Panc1 (cell line): ENCODE results near the gene RGS3. TPM values are rescaled to one million over a fixed set of nuclear protein-coding genes. Genes with fewer than 3 reads are reported as not detected.

Experiments
- ATAC-seq: fragments of 200-7000 bp; cut with Tn5 transposase; 2 replicates; pipeline ENCODE4 v1.9.1; 2020; ENCODE audit warnings: mild to moderate bottlenecking, moderate library complexity
- BruUV-seq: library from RNA; stranded (reverse); fragments of 400-500 nt; replicated peaks from 2 replicates; lab custom pipeline; 2021; lab: Mats Ljungman, UMichigan
- CTCF ChIA-PET: fragments of 300-600 bp; sonication (Branson Sonifier 250); formaldehyde crosslinking; loops from one replicate; lab custom pipeline; 2022; ENCODE audit warnings: antibody characterized with exemption; lab: Charles Lee
- POLR2A ChIA-PET: fragments of 300-600 bp; sonication (Branson Sonifier 250); formaldehyde crosslinking; loops from one replicate; lab custom pipeline; 2022; ENCODE audit warnings: antibody characterized with exemption; lab: Charles Lee
- DNase-seq: peaks from one replicate; pipeline ENCODE4 v3.0.0-alpha.2; 2010; ENCODE audit warnings: low read depth, low spot score
- H3K27ac ChIP-seq: 2 replicates; pipeline ENCODE4 v1.5.1; 2011; ENCODE audit warnings: mild to moderate bottlenecking, low read length, inconsistent platforms
- H3K27me3 ChIP-seq: fragments of 200-500 bp; sonication (Bioruptor generic); 2 replicates; pipeline ENCODE4 v1.6.0; 2014; ENCODE audit warnings: low read length, inconsistent platforms; ENCODE audit not compliant: control insufficient read depth, insufficient read depth
- H3K36me3 ChIP-seq: fragments of 200-500 bp; sonication (Bioruptor generic); 2 replicates; pipeline ENCODE4 v1.5.1; 2014; ENCODE audit warnings: inconsistent platforms, mild to moderate bottlenecking, low read length, moderate library complexity; ENCODE audit not compliant: control insufficient read depth, insufficient read depth
- H3K4me1 ChIP-seq: 2 replicates; pipeline ENCODE4 v1.5.1; 2011; ENCODE audit warnings: inconsistent platforms, mild to moderate bottlenecking, low read length, moderate library complexity; ENCODE audit not compliant: control insufficient read depth, insufficient read depth
- H3K4me3 ChIP-seq, 2 experiments: 2 replicates each; pipeline ENCODE4 v1.5.1; 2011 to 2012; ENCODE audit warnings: low read depth in 2 of 2, low read length in 2 of 2, mild to moderate bottlenecking in 2 of 2, inconsistent platforms in 1 of 2, moderate library complexity in 1 of 2
- H3K9me3 ChIP-seq: fragments of 200-500 bp; sonication (Bioruptor generic); 2 replicates; pipeline ENCODE4 v1.5.1; 2014; ENCODE audit warnings: low read depth, mild to moderate bottlenecking, inconsistent platforms, low read length, moderate library complexity; ENCODE audit not compliant: control insufficient read depth, insufficient read depth
- CTCF ChIP-seq: fragments of 450-650 bp; IDR thresholded peaks from 2 replicates; pipeline ENCODE4 v1.5.1; 2017; ENCODE audit warnings: mild to moderate bottlenecking
- POLR2AphosphoS5 ChIP-seq: IDR thresholded peaks from 2 replicates; pipeline ENCODE4 v1.6.1; 2012; ENCODE audit warnings: mild to moderate bottlenecking, low read depth, low read length, moderate library complexity
- REST ChIP-seq, 2 experiments: IDR thresholded peaks; 2 replicates each; pipeline ENCODE4 v1.6.1; 2011 to 2012; ENCODE audit warnings: low read depth in 2 of 2, control low read depth in 1 of 2, low read length in 1 of 2, mild to moderate bottlenecking in 1 of 2, moderate library complexity in 1 of 2; ENCODE audit not compliant: insufficient read depth in 1 of 2
- SIN3A ChIP-seq: IDR thresholded peaks from 2 replicates; pipeline ENCODE4 v1.6.1; 2012; ENCODE audit warnings: low read depth, mild to moderate bottlenecking, low read length, moderate library complexity, borderline replicate concordance; ENCODE audit not compliant: insufficient read depth
- TCF7L2 ChIP-seq: IDR thresholded peaks from 2 replicates; pipeline ENCODE4 v1.6.1; 2011; ENCODE audit warnings: mild to moderate bottlenecking, low read depth, low read length, inconsistent platforms
- in situ Hi-C: cut with HindIII; loops from 2 replicates; pipeline ENCODE4 v1.10.0; 2016; ENCODE audit warnings: low sequenced_read_pairs, low pct_unique_long_range_greater_than_20kb
- intact Hi-C: fragments of 100-400 bp; cut with micrococcal nuclease; formaldehyde crosslinking; loops from one replicate; pipeline ENCODE4 v1.10.0; 2022; ENCODE audit not compliant: unreplicated experiment
- total RNA-seq: library from RNA; stranded (reverse); gene quantifications from one replicate; pipeline ENCODE4 v1.2.1, GENCODE V29; 2021; ENCODE audit not compliant: unreplicated experiment

The RGS3 gene
- total RNA-seq, 1 experiment from 2014 or later: 15.1 TPM

- no peaks in the 10 kb centered on the region for H3K27me3 ChIP-seq
- BruUV-seq: no TSS peak
- ChIA-PET CTCF (no interaction called here), POLR2A (no interaction called here)
- no peak overlapping the region for H3K4me3 ChIP-seq
- no peaks in the 10 kb centered on the region for H3K9me3 ChIP-seq
- TF ChIP-seq TCF7L2: no peak
- TF ChIP-seq CTCF: no peak
- DNase-seq (no peak), ATAC-seq (no peak)
- in situ Hi-C loops (no loop called here), intact Hi-C loops (no loop called here)
- no peaks in the 10 kb centered on the region for H3K36me3 ChIP-seq
- no peaks in the 10 kb centered on the region for H3K4me1 ChIP-seq
- H3K27ac ChIP-seq: no peak overlapping the region
Measured at GRCh38 chr9:113545068-113545467, 81.5 kb downstream of the RGS3 start.

GRCh38 chr9:113546566-113546965, 83.0 kb downstream of the RGS3 start:
- no peak for DNase-seq
- BruUV-seq: no TSS peak
- Histone ChIP-seq H3K4me3 (no peak overlapping the region), H3K4me1 (no peaks in the 10 kb centered on the region), H3K27ac (no peak overlapping the region), H3K9me3 (no peaks in the 10 kb centered on the region), H3K36me3 (no peaks in the 10 kb centered on the region), H3K27me3 (no peaks in the 10 kb centered on the region)
- in situ Hi-C loops: no loop called here
- intact Hi-C loops: no loop called here
- TF ChIP-seq POLR2AphosphoS5: no peak
- TF ChIP-seq CTCF: no peak
- no peak for TF ChIP-seq TCF7L2
- TF ChIP-seq SIN3A: no peak
- TF ChIP-seq REST (IDR thresholded peaks at IDR 0.05; ENCODE audit: insufficient read depth in 1 of 2, low read depth in 2 of 2, low read length in 1 of 2): no peak
- no peak for ATAC-seq
- CTCF ChIA-PET: no interaction called here
- POLR2A ChIA-PET: no interaction called here

GRCh38 chr9:113547501-113547900, 84.0 kb downstream of the RGS3 start:
- DNase-seq: no peak
- POLR2A ChIA-PET: no interaction called here
- no peaks in the 10 kb centered on the region for H3K9me3 ChIP-seq
- BruUV-seq: no TSS peak
- CTCF ChIA-PET: no interaction called here
- no peaks in the 10 kb centered on the region for H3K27me3 ChIP-seq
- no peak overlapping the region for H3K4me3 ChIP-seq
- intact Hi-C loops (no loop called here), in situ Hi-C loops (no loop called here)
- no peak for ATAC-seq
- no peak for TF ChIP-seq POLR2AphosphoS5
- TF ChIP-seq SIN3A: no peak
- TF ChIP-seq CTCF: no peak
- TF ChIP-seq TCF7L2: no peak
- TF ChIP-seq REST (IDR thresholded peaks at IDR 0.05; ENCODE audit: insufficient read depth in 1 of 2, low read depth in 2 of 2, low read length in 1 of 2): no peak
- H3K4me1 ChIP-seq: no peaks in the 10 kb centered on the region
- no peaks in the 10 kb centered on the region for H3K36me3 ChIP-seq
- H3K27ac ChIP-seq: no peak overlapping the region
